ENCODE data around the gene THSD4.

Gene THSD4

DNA sequence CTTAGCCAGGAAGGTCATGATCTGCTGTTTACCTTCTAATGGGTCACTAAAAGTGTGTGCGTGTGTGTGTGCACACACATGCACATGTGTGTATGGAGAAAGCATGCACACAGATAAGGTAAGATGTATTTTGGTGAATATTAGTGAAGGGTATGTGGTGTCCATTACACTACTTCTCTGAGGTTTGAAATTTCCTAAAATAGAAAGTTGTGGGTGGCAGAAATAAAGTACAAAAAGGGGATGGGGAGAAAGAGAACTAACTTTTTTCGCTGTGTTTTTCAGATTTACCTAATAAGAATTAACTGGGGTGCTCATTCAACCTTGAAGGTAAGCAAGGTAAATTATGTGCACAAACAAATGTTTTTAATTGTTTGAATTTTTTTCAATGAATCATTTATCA is 670.7 kb downstream of the THSD4 start:
- DNase-seq (ENCODE audit: low read depth) = no peak

DNA sequence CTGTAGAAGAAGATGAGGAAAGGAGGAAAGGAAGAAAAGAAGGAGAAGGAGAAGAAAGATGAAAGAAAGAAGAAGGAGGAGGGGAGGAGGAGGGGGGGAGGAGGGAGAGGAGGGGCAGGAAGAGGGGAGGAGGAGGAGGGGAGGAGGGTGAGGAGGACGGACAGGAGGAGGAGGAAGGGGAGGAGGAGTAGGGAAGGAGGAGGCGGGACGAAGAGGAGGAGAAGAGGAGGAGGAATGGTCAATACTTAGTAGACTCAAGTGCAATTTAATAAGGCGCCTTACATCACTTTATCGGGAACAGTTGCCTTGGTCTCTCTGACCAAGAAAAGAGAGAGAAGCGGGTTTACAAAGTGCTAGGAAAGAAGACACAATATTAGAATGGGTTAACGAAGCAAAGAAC is 671.4 kb downstream of the THSD4 start:
- no peak for DNase-seq (ENCODE audit: low read depth)

DNA sequence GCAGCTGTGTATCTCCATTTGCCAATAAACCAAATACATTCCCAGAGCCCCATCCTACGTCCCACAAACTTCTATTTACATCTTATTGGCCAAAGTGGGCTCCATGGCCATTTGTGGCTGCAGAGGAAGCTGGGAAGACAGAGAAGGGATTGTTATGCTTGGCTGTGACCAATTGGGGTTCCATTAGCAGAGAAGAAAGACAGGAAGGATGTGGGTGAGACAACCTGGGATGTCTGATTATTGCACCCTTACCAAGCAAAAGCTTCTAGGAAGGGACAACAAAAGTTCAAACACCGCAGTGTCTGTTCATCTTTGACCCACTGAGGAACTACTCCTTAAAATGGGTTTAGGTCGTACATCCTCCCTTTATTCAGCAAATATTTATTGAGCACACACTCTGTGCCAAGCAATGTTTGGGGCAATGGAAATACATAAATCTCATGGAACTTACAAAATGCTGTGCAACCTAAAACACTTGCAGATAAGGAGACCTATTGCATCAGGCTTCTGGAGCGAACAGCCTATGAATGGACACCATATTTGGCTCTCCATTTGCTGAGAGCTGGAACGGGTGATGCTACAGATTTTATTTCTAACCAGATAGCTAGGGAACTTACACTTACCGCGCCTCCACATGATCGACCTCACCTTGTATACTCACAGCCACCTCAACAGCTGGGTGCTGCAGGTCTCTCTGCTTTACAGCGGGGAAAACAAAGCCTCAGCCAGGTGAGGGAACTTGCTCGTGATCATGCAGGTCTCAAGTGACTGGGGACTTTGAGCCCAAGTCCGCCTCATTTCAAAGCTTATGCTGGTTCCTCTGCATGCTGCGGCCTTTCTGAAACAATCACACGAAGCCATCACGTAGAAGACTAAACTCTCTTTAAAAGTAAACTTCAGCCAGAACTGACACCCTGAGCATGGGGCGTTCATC is 673.6 kb downstream of the THSD4 start:
- no peak for DNase-seq (ENCODE audit: low read depth)

DNA sequence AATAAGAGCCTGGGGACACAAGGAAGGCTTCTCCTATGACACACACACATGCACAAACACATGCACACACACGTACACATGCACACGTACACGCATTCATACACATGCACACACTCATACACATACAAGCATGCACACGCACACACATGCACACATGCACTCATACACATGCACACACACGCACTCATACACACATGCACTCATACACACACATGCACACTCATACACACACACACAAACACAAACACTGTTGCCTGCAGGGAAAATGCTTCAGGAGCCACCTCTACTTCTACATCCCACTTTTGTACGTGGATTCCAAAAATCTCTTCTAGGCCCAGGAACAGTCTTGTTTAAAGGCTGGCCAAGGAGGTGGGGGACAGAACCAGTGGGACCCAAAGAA is 674.3 kb downstream of the THSD4 start:
- DNase-seq (ENCODE audit: low read depth) = no peak

DNA sequence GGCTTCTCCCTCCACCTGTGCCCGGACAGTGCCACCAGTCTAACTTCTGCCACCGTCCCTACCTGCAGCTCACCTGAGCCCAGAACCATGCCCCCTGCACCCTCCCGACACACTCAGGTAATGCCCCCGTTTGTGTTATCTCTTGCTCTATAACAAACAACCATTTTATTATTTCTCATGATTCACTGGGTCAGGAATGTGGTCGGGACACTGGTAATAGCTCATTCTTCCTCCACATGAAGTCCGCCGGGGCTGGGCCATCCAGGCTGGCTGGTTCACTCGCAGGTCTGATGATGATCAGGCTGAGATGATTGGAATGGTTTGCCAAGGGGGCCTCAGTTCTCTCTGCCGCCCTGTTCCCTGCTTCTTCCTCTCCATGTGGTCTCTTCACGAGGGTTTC is 674.8 kb downstream of the THSD4 start:
- DNase-seq (ENCODE audit: low read depth) = no peak

DNA sequence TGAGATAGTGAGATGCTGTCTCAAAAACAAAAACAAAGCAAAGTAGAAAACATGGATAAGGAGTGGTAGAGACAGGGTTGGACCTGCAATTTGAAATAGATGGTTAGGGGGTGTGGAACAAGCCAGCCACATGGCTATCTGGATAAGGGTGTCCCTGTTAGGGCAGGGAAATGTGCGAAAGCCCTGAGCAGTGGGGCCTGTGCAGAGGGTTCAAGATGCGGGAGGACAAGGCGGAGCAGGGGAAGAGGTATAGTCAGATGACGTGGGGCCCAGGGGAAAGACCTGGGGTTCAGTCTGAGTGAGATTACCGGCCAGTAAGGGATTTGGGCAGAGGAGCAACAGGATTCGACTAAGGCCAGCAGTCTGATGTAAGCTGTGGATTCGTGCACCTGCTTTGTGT is 676.7 kb downstream of the THSD4 start:
- no peak for DNase-seq (ENCODE audit: low read depth)

DNA sequence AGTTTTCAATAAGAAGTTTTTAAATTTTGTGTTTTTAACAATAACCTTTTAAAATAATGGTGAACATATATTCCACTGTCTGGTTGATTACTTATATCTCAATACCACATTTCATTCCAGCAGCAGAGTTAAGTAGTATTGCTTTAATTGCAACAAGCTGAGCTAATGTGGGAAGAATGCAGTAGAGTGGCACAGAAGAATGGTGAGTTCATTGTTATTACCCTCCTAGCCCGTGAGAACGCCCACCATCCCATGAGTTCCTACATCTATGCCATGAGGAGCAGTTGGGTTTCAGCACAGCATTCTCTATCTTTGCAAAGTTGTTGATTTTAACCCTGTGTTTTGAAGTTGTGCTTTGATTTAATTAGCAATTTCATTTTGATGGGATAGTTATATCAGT is 677.2 kb downstream of the THSD4 start:
- no peak for DNase-seq (ENCODE audit: low read depth)

DNA sequence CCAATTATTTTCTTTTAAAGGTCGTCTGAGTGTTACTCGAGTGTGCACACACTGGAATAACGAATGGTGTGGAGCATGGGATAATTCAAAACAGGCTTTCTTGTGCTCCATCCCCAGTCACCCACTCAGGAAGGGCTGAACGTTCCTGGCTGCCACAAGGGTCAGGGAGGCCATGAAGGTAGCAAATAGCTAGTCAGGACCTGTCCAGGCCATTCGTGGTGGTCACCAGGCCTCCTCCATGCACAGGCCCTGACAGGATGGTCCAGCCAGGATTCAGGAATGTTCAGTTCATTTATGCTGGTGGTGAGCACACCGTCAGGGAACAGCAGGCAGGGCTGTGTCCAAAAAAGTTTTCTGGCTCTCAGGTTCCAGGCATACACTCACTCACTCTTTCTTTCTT is 683.4 kb downstream of the THSD4 start:
- DNase-seq (ENCODE audit: low read depth) = no peak

DNA sequence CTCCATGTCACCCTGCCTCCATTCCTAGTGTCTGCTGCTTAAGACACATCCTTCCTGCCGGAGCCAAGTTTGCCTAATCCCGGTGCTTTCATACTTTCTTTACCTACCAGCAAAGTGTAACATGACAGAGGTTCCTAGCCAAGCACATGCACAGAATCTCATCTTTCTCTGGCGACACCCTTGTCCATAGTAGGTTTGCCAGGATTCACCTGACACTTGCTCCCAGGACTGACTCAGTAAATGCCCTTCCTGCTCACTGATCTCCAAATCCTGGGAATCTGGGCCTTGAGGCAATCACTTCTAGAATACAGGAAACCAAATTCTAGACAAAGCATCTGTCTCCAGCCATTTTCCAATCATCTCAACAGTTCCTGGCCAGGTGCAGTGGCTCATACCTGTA is 684.9 kb downstream of the THSD4 start:
- DNase-seq (ENCODE audit: low read depth) = no peak

DNA sequence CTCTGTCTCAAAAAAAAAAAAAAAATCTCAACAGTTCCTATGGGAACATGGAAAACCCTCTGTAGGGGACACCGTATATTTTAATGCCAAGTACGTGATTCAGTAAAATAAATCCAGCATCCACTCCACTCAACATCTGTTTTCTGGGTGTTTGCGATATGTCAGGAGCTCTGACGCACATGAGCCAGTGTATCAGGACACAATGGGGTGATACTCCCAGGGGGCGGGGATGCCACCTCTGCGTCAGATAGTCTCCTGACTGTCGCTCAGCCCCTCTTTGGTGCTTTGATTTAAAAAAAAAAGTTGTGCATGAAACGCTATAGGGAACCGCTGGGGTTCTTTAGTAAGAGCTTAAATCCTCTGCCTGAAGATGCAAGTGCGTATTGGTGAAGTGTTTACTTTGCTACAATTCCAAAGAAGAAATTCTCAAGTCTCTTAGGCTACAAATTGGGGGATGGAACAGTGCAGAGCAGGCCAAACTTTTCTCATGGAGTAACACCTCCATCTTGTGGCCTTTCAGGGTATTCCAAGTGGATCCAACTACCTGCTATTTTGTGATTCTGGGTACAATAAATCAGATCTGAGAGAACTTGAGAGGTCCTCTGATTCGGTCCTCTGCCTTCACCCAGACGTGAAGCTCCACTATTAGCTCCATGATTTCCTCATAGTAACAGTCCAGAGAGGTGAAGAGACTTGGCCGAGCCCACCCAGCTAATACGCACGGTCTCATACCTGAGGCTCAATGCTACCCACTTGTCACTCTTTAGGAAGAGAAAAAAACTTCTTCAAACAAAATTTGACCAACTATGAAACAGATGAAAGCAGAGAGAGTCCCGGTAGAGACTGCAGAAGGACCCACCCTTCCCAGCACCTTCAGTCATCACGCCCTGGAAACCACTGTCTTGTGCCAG is 685.8 kb downstream of the THSD4 start:
- DNase-seq (ENCODE audit: low read depth) = no peak

DNA sequence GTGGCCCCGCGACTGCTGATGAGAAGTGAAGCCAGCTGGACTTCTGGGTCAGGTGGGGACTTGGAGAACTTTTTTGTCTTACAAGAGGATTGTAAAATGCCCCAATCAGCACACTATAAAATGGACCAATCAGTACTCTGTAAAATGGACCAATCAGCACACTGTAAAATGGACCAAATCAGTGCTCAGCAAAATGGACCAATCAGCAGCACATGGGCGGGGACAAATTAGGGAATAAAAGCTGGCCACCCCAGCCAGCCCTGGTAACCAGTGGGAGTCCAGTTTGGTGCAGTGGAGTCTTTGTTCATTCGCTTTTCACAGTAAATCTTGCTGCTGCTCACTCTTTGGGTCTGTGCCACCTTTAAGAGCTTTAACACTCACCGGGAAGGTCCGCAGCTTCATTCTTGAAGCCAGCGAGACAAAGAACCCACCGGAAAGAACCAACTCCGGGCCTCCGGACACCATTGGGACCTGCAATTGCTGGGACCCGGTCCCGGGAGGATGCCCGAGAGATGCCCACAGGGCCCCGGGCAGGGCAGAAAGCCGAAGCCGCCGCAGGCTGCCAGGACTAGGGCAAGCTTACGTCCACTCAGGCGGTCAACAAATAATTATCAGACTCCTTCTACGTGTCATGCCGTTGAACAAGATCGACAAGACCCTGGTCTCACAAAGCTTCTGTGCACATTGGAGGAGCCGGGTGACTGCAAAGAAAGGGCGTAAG is 686.8 kb downstream of the THSD4 start:
- DNase-seq (ENCODE audit: low read depth) = no peak

DNA sequence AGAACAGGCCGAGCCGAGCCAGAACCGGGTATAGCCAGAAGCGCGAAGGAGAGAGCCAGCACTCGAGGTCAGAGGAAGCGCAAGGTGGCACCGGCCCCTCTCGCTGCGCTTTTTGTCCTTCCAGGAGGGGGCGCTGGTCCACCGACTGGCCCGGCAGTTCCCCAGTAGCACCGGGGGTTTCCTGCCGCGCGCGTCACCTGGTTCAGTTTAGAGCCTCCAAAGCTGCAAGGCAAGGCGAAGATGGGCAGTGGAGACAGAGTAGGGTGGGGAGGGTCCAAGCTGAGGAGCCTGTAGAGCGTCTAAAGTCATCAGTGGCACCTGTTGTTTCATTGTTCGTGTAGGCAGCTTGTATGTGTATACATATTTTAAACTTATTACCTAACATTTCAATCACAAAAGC is 687.5 kb downstream of the THSD4 start:
- DNase-seq (ENCODE audit: low read depth) = no peak

DNA sequence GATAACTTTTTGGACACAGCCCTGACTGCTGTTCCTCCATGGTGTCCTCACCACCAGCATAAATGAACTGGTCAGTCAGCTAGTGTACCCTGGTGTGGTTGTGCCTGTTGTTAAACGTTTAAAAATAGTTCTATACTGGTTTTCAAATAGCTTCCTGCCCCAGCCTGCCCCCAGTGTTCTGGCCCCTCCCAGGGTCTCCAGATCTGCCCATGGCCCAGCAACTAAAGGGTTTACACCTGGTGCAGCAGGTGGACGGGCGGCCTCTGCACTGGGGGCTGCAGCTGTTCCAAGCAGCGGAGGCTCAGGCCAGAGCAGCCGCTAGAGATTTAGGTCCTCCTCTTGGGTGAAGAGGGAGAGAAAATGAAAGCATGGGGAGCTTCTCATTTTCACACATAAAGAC is 689.0 kb downstream of the THSD4 start:
- no peak for DNase-seq (ENCODE audit: low read depth)

DNA sequence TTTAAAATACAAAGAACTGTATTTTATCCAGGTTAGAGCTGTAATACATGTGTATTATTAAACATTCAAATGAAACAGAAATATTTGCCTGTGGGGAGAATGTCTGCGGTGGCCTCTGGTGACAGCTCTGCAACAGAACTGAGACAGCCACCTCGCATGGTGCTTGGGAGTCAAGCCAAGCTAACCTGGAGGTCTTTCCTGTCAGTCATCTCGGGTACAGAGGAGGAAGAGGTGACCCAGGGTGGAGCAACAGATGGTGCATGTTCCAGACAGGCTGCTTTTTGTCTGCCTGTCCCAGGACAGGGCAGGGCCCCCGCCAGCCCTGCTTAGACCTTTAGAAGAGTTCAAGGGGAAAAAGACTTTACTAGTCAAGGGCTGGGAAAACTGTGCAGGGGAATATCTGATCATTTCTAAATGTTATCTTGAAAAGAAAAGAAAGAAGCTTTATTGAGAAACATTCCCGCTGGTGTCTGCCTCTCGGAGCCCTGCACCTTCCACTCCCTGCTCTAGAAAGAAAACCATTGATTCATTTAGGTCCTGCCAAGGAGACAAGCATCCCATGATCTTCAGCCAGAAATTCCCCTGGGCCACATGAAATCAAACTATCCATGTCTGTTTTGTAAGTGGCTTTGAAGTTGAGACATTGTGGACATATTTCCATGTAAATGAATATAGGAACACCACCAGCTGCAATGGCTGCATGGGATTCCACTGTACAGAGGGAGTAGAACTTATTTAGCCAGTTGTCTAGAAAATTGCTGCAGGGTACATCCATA is 689.6 kb downstream of the THSD4 start:
- DNase-seq (ENCODE audit: low read depth) = no peak

DNA sequence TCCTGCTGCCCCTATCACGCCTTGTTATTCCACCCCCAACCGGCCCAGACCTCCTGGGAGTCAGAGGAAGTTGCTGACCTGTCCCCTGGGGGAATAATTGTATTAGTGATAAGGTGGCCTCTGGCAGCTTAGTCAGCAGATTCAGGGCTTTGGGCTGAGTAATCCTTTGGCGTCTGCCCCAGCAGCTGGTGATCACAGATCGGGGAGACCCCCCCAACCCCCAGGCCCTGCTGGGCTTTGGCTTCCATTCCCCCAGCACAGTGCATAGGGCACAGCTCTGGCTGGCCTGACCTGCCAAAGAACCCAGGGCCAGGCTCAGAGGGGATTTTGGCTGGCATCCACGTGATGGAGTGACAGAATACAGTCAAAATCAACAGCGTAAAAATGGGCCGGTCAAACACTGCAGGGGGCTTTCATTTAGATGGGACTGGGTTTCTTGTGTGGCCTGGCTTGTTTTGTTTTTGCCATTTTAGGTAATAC is 691.2 kb downstream of the THSD4 start:
- no peak for DNase-seq (ENCODE audit: low read depth)

DNA sequence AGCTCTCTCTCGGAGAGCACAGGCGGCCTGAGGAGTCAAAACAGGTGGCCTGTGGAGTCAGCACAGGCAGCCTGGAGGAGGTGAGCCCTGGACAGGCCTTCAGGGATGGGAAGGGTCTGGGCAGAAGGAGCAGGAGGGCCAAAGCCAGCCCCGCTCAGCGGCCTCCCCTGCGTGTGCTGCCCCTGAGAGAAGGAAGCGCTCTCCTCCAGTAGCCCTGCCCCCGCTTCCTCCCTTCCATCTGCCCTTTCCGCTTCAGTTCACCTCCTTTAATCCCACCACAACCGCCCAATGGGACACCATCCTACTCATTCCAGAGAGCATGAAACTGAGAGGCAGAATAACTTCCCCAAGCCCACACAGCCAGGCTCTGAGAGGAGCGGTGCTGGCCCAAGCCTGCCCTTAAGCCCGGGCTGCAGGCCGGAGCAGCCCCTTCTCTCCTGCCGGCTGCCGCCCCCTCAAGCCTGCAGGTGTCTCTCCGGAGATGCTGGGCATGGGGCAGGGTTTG is 691.9 kb downstream of the THSD4 start:
- no peak for DNase-seq (ENCODE audit: low read depth)

DNA sequence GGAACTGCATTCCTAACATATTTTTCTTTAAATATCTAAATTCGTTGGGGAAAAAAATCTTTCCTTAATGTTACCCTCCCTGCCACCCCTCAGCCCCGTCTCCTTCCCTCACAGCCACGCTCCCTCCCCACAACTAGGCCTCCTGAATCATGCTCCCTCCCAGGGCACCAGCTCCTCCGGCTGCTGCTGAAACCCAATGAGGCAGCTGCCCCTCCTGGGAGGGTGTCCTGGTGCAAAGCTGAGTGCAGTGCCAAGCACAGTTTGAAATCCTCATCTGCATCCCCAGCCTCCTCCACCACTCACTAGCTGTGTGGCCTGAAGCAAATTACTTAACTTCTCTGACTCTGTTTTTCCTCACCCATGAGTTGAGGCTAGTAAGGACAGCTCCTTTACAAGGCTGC is 692.4 kb downstream of the THSD4 start:
- DNase-seq (ENCODE audit: low read depth) = no peak

DNA sequence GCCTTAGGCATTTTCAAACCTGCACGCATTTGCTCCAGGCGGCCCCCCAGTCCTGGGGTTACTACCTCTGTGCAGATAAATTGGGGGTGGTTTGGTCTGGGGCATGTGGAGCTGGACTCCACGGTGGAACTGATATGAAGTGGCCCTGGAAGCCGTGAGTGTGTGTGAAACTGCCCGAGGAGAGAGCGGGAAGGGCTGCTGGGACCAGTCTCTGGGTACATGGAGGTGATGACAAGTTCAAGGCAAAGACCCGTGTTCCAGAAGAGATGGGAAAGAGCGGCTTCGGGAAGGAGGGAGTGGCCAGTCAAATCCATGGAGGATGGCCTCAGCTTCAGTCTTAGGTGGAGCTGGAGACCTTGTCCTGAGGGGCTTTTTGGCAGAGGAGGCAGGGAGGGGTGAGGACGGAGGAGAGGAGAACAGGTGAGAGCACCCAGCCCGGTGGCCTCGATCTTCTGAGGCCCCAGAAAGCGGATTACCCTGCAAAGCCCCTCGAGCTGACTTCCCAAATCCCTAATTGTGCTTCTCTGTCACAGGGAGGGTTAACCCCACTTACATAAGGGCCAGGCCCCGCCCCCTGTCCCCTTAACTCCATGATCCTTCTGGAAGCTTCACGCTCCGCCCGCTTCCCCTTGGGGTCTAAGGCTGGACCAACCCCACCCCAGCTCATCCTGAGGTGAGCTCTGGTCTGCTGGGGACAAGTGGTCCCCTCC is 693.2 kb downstream of the THSD4 start:
- no peak for DNase-seq (ENCODE audit: low read depth)

DNA sequence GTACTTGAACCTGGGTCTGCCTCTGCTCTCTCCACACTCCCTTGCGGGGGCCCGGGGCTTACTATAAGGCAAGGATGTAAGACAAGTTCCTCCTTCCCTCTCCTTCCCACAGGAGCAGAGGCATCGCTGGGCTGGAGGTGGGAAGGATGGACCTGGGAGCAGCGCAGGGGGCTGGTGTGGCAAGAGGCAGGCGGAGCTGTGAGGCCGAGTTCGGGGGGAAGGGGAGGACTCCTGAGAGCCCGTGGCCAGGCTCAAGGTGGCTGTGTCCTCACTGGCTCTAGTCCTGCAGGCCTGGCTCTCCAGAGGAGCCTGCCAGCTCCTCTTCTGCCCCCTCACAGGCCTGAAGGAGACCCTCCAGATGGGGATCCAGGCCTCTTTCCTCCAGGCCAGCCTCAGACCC is 694.1 kb downstream of the THSD4 start:
- DNase-seq (ENCODE audit: low read depth) = no peak

DNA sequence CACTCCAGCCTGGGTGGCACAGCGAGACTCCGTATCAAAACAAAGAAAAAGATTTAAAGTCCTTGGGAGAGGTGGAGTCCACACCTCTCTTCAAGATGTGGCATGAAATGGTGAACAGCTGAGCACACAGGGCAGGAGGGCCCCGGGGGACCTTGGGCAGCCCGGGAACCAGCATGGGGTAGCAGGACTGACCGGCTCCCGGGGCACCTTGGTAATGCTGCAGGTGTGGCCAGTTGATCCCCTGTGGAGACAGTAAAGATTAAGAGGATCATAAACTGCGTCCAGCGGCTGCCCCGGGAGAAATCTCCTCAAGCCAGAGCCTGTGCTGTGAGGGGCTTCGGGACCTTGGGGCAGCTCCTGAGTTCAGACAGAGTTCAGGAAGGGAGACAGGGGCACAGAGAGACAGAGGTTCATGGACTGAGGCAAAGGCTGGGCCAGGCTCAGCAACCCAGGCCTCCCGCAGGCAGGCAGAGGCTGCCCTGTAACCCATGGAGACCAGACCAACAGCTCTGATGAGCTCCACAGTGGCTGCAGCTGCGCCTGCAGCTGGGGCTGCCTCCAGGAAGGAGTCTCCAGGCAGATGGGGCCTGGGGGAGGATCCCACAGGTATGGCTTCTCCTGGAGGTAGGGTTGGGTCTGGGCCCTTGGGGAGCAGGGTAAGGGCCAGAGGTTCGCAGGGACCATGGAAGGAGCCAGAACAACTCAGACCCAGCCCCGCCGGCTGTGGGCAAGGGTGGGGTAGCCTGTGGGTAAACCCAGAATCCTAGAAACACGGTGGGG is 695.2 kb downstream of the THSD4 start, which contains the start of gene NR2E3:
Gene NR2E3 (plus strand): TSS at position 299 of the 780 bp plus-strand sequence. CDS start 190 bp downstream, at position 489.
- no peak for DNase-seq (ENCODE audit: low read depth)
